Left kidney (tissue), 2 donors: ENCODE measurements around the gene ADAMTSL3. TPM values are rescaled to one million over a fixed set of nuclear protein-coding genes. Genes with fewer than 3 reads are reported as not detected.

ENCODE experiments used
- DNase-seq: peaks from one replicate; pipeline ENCODE4 v3.0.0-alpha.2; 2013
- polyA plus RNA-seq: library from polyadenylated mRNA; unstranded; fragments of 120-200 nt; gene quantifications from one replicate; pipeline ENCODE4 v1.2.1, GENCODE V29; 2013; ENCODE audit not compliant: insufficient read length

Gene ADAMTSL3
- polyA plus RNA-seq, 1 donor: 2.8 TPM

DNA sequence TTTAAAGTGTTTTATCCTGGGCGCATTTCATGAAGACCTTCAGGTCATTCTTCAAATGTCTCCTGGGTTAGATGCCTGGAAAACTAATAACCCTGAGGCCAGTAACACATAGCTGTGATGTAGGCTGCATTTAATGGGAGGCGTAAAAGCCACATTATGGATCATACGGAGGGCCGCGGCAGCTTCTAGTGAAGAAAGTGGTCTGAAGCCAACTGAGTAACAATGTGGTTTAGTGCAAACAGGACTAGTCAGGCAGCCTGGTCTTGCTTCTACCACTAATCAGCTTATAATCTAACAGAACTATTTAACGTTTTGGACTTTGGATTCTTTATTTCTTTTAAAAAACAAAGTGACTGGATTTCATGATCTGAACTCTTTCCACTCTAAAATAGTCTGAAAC, 54.4 kb downstream of the ADAMTSL3 start:
- no peak for DNase-seq

GRCh38 chr15:83709241-83709640, 55.3 kb downstream of the ADAMTSL3 start:
- DNase-seq: no peak

DNA sequence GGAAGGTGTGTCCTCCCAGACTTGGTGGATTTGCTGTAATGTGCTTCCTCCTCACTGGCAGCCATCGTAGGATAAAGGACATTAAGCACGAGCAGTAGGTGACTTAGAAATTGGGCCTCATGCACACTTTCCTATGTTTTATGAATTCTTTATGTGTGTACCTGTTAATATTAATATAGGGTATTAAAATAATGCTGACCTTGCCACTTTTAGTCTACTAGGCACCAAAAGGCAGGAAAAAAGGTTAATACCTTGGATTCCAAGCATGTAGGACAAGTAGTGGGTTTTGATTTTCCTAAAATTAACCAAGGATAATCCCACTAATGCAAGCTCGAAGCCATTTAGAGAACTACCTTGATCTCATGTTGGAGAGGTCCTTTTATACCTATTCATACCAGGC, 55.9 kb downstream of the ADAMTSL3 start:
- no peak for DNase-seq

DNA sequence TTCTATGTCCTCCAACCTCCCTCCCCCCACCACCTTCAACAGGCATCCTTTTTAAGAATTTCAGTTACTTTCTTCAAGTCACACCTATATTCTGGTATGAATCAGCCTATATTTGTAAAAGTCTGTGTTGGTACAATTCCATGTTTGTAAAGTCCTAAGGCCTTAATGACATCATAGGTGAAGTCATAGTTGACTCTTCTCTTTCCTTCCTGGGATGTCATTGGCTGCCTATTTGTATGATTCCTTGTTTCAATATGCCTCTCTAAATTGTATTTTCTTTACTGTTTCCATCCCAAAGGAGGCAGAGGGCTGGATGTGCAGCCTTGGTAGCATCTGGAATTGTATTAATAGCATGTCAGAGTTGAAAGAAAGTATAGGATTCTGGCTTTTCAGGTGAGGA, 56.5 kb downstream of the ADAMTSL3 start:
- no peak for DNase-seq

GRCh38 chr15:83711236-83711635, 57.3 kb downstream of the ADAMTSL3 start:
- no peak for DNase-seq

- no peak for DNase-seq
These were observed 59.3 kb downstream of the ADAMTSL3 start for GRCh38 chr15:83713242-83713641.

GRCh38 chr15:83714939-83715628, 61.2 kb downstream of the ADAMTSL3 start:
- no peak for DNase-seq

DNA sequence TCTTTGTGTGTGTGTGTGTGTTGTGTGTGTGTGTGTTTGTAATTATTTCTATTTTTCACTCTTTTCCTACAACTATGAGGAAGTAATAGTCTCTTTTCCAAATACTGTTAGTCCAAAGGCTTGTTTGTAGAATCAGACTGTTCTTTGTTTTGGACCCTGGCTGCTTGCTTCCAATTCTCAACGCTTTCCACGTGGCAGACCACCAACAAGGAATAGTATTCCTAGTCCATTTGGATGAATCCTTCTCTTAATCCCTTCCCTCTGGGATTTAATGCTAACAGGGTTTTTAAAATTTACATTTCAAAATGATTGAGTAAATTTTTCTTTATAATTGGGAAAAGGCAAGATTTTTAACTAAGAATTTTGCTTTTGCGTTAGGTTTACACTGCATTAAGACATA, 62.7 kb downstream of the ADAMTSL3 start:
- no peak for DNase-seq

GRCh38 chr15:83717010-83717409, 63.1 kb downstream of the ADAMTSL3 start:
- DNase-seq: no peak

DNA sequence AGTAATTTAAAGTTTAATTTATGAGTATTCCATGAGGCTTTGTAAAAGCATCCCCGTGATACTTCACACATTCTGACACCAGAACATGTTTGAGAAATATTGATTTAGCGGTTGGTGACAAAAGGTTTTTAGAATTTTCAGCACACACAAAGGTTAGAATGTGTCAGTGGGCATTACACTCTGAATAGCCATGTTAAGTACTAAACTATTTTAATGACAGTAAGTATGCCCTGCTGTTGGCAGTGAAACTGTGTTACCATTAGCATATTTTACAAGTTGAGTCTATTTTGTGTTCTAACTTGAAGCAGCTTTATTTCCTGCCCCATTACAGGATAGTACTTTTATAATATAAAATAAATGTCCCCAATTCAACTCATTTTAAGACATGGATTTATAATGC, 66.5 kb downstream of the ADAMTSL3 start:
- DNase-seq: no peak

GRCh38 chr15:83721031-83721430, 67.1 kb downstream of the ADAMTSL3 start:
- DNase-seq: no peak

DNA sequence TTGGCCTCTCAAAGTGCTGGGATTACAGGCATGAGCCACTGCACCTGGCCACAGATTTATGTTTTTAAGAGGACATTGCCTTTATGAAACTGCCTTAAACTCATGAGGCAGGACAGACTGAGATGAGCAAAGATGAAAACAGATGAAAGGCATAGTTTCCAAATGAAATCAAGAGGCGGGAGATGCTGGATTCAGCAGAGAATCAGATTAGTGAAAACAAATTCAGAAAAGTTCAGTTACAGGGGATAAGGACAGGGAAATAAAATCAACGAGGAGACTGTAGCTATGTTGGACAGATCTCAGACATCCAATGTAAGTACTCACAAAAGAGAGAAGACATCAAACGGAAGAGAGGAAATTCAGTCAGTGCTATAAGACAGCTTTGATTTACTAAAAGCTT, 68.1 kb downstream of the ADAMTSL3 start:
- no peak for DNase-seq

DNA sequence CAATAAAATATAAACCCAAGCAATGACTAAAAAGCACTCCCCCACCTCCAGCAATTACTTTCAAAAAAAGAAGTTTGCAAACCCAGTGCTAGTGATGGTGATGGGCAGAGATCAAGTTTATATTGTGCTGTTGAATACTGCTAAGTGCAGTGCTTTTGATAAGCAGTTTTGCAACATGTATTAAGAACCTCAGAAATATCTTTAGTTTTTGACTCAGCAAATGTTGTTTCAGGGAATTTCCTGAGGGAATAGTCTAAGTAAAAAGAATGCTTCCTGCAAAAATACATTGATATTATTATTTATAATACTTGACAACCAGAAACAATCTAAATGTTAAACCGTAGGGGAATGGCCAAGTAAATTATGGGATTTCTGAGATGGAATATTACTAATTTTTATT, 69.3 kb downstream of the ADAMTSL3 start:
- DNase-seq: no peak

- DNase-seq: no peak
These were observed 78.3 kb downstream of the ADAMTSL3 start for GRCh38 chr15:83732196-83732595.

DNA sequence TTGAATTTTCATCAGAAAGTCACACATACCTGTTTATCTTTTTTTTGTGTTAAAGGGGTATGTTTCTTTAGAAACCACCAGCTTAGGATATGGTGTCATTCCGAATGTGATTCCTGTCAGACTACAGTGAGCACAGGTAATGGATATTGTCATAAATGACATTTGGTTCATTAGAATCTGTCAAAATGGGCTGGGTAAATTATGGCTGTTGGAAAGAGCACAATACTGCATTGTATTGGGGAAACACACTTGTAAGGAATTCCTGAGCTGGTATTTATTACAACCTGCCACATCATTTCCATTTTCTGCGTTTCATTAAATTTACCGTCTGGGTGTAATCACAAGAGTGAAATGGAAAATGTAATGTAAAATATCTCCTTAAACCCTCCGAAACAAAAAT, 78.8 kb downstream of the ADAMTSL3 start:
- DNase-seq: no peak

GRCh38 chr15:83733206-83733605, 79.3 kb downstream of the ADAMTSL3 start:
- no peak for DNase-seq

- DNase-seq: no peak
These were observed 79.8 kb downstream of the ADAMTSL3 start for GRCh38 chr15:83733691-83734090.

GRCh38 chr15:83734487-83734886, 80.6 kb downstream of the ADAMTSL3 start:
- no peak for DNase-seq

- DNase-seq: no peak
These were observed 85.7 kb downstream of the ADAMTSL3 start for GRCh38 chr15:83739629-83740028.

GRCh38 chr15:83745771-83746170, 91.8 kb downstream of the ADAMTSL3 start:
- DNase-seq: no peak

- no peak for DNase-seq
These were observed 92.3 kb downstream of the ADAMTSL3 start for GRCh38 chr15:83746231-83746630.

GRCh38 chr15:83747050-83747717, 93.3 kb downstream of the ADAMTSL3 start:
- DNase-seq: no peak

DNA sequence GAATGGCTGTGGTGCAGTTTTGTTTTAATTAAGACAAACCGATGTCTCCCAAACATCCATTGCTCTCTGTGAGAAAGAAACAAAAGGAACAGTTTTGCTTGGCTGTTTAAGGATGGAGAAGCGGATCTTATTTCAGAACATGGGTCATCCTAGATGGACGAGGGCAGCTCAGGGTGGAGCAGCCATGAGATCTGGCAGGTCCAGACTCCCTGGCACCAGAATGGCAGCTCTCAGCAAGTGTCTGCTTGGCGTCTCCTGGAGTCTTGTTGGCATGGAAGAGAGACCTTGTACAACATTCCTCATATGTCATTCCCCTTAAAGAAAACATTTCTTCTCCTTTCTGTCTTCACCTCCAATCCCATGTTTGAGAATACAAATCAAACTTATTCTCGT, 93.8 kb downstream of the ADAMTSL3 start:
- DNase-seq: no peak

DNA sequence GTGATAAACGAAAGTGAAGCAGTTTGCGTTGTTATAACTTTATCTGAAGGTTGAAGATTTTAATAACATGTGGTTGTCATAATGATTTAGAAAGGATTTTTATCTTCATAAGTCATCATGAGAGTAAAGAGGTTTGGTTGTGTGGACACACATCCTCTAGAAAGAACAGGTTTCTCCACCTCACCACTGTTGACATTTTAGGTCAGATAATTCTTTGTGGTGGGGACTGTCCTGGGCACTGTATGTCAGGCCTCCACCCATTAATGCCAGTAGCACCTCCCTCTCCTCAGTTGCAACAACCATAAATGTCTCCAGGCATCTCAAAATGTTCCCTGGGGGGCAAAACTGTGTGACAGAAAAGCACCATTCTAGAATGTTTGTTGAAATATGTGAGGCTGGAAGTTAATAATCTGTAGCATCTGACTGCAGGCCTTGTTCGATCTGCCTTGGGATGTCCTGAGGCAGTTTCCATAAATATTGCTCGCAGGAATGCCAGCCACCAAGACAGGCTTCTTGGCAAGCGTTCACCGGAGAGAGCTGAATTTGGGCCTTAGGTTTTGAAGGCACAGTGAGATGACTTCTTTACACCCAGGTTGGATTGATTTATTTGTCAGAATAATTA, 100.1 kb downstream of the ADAMTSL3 start:
- DNase-seq: no peak
